SK-N-SH (cell line): ENCODE data around the gene KCNV2. TPM values are rescaled to one million over a fixed set of nuclear protein-coding genes. Genes with fewer than 3 reads are reported as not detected.

Source experiments
- CTCF ChIA-PET: fragments of 300-600, 350-600 bp; formaldehyde crosslinking; extraction: SDS; loops from one replicate; lab custom pipeline; 2021; lab: Yijun Ruan, JAX
- POLR2A ChIA-PET: fragments of 350-600 bp; sonication (Branson Sonifier 250); formaldehyde crosslinking; extraction: SDS; loops from one replicate; lab custom pipeline; 2020; ENCODE audit warnings: antibody characterized with exemption, inconsistent platforms; lab: Yijun Ruan, JAX
- DNase-seq: peaks from one replicate; pipeline ENCODE4 v3.0.0; 2012
- H2AFZ ChIP-seq: fragments of 200-600 bp; sonication (generic); 2 replicates; pipeline ENCODE4 v1.8.1; 2016; ENCODE audit warnings: antibody characterized with exemption, mild to moderate bottlenecking, low read depth
- H3F3A ChIP-seq: fragments of 200-600 bp; sonication (generic); replicated peaks from 2 replicates; pipeline ENCODE3; 2016; ENCODE audit warnings: antibody characterized with exemption, mild to moderate bottlenecking; ENCODE audit not compliant: insufficient read depth
- H3K27ac ChIP-seq, 2 experiments: fragments of 200-500 bp in 1 of 2; fragments of 200-600 bp in 1 of 2; sonication (Bioruptor generic) in 1 of 2; sonication (generic), shearing (Covaris generic) in 1 of 2; 2 replicates each; pipeline versions ENCODE4 v1.5.1 to v1.6.1; 2014 to 2016; ENCODE audit warnings: low read depth in 2 of 2, inconsistent platforms in 1 of 2, low read length in 1 of 2, mild to moderate bottlenecking in 1 of 2, mixed read lengths in 1 of 2
- H3K27me3 ChIP-seq: fragments of 200-600 bp; sonication (generic), shearing (Covaris generic); 2 replicates; pipeline ENCODE4 v1.6.1; 2016; ENCODE audit warnings: mixed run types; ENCODE audit not compliant: insufficient read depth
- H3K36me3 ChIP-seq, 2 experiments: fragments of 200-500 bp in 1 of 2; fragments of 200-600 bp in 1 of 2; sonication (Bioruptor generic) in 1 of 2; sonication (generic) in 1 of 2; replicated peaks in 1 of 2; 2 replicates each; pipeline versions ENCODE3 to v1.5.1; 2014 to 2016; ENCODE audit warnings: low read length in 1 of 2, mild to moderate bottlenecking in 1 of 2; ENCODE audit not compliant: insufficient read depth in 2 of 2, control insufficient read depth in 1 of 2
- H3K4me1 ChIP-seq, 2 experiments: fragments of 200-500 bp in 1 of 2; fragments of 200-600 bp in 1 of 2; sonication (Bioruptor generic) in 1 of 2; sonication (generic), shearing (Covaris generic) in 1 of 2; 2 replicates each; pipeline versions ENCODE4 v1.5.1 to v1.6.1; 2014 to 2016; ENCODE audit warnings: low read depth in 1 of 2, low read length in 1 of 2, mixed run types in 1 of 2; ENCODE audit not compliant: insufficient read depth in 2 of 2, control insufficient read depth in 1 of 2
- H3K4me2 ChIP-seq: fragments of 200-600 bp; sonication (generic), shearing (Covaris generic); 2 replicates; pipeline ENCODE4 v1.6.1; 2017; ENCODE audit warnings: mixed run types
- H3K4me3 ChIP-seq, 2 experiments: fragments of 200-500 bp in 1 of 2; fragments of 200-600 bp in 1 of 2; sonication (Bioruptor generic) in 1 of 2; sonication (generic), shearing (Covaris generic) in 1 of 2; 2 replicates each; pipeline versions ENCODE4 v1.5.1 to v1.8.1; 2014 to 2016; ENCODE audit warnings: low read depth in 2 of 2, inconsistent platforms in 1 of 2, low read length in 1 of 2, mild to moderate bottlenecking in 1 of 2, mixed read lengths in 1 of 2, moderate library complexity in 1 of 2
- H3K79me2 ChIP-seq: fragments of 200-600 bp; sonication (generic); 2 replicates; pipeline ENCODE4 v1.8.1; 2017; ENCODE audit warnings: mild to moderate bottlenecking; ENCODE audit not compliant: insufficient read depth
- H3K9ac ChIP-seq: fragments of 200-600 bp; sonication (generic); 2 replicates; pipeline ENCODE4 v1.6.1; 2017; ENCODE audit warnings: mixed run types
- H3K9me2 ChIP-seq: fragments of 200-600 bp; sonication (generic); 2 replicates; pipeline ENCODE4 v1.6.1; 2017; ENCODE audit warnings: mixed run types
- H3K9me3 ChIP-seq: fragments of 200-600 bp; sonication (generic); 2 replicates; pipeline ENCODE4 v1.6.1; 2017; ENCODE audit warnings: mixed run types, mild to moderate bottlenecking, moderate library complexity
- H4K20me1 ChIP-seq: fragments of 200-600 bp; sonication (generic); 2 replicates; pipeline ENCODE4 v1.6.1; 2017; ENCODE audit warnings: mild to moderate bottlenecking, mixed run types; ENCODE audit not compliant: insufficient read depth
- CHD2 ChIP-seq: fragments of 150-350 bp; IDR thresholded peaks from 2 replicates; pipeline ENCODE4 v1.6.1; 2018; ENCODE audit warnings: low read length; ENCODE audit not compliant: partially characterized antibody
- CTCF ChIP-seq: fragments of 200-600 bp; sonication (generic); IDR thresholded peaks from 2 replicates; pipeline ENCODE4 v1.6.1; 2017; ENCODE audit warnings: antibody characterized with exemption, mild to moderate bottlenecking, moderate library complexity
- EZH2phosphoT487 ChIP-seq: fragments of 200-600 bp; sonication (generic); IDR thresholded peaks from 2 replicates; pipeline ENCODE4 v1.6.1; 2017; ENCODE audit warnings: low read depth, mixed run types, mild to moderate bottlenecking, antibody characterized with exemption, moderate library complexity, borderline replicate concordance
- FOSL2 ChIP-seq: IDR thresholded peaks from 2 replicates; pipeline ENCODE4 v1.4.0; 2012; ENCODE audit warnings: low read depth, mild to moderate bottlenecking, moderate library complexity, borderline replicate concordance
- FOXJ3 ChIP-seq: sonication (generic); formaldehyde crosslinking; IDR thresholded peaks from 2 replicates; pipeline ENCODE4 v1.5.1; 2020; ENCODE audit warnings: mild to moderate bottlenecking, missing genetic modification reagents
- FOXM1 ChIP-seq: IDR thresholded peaks from 2 replicates; pipeline ENCODE4 v1.4.0; 2012; ENCODE audit warnings: low read depth, mild to moderate bottlenecking
- GATA2 ChIP-seq: sonication (generic); formaldehyde crosslinking; IDR thresholded peaks from 2 replicates; pipeline ENCODE4 v1.5.0; 2020; ENCODE audit warnings: mild to moderate bottlenecking, missing genetic modification reagents
- IRF3 ChIP-seq: fragments of 150-350 bp; IDR thresholded peaks from 2 replicates; pipeline ENCODE4 v1.6.1; 2016; ENCODE audit warnings: mild to moderate bottlenecking, low read depth, low read length
- JUND ChIP-seq: IDR thresholded peaks from 2 replicates; pipeline ENCODE4 v1.4.0; 2012
- MAX ChIP-seq: IDR thresholded peaks from 2 replicates; pipeline ENCODE4 v1.4.0; 2012; ENCODE audit warnings: low read depth
- MEF2A ChIP-seq: IDR thresholded peaks from 2 replicates; pipeline ENCODE4 v1.4.0; 2012; ENCODE audit warnings: low read depth, borderline replicate concordance
- MXI1 ChIP-seq: IDR thresholded peaks from 2 replicates; pipeline ENCODE4 v1.6.1; 2012; ENCODE audit warnings: mild to moderate bottlenecking, low read depth, low read length, improper control_type of control experiment
- NFIC ChIP-seq: IDR thresholded peaks from 2 replicates; pipeline ENCODE4 v1.4.0; 2012; ENCODE audit warnings: borderline replicate concordance
- PBX3 ChIP-seq: IDR thresholded peaks from 2 replicates; pipeline ENCODE4; 2012
- POLR2AphosphoS5 ChIP-seq: IDR thresholded peaks from 2 replicates; pipeline ENCODE4 v1.6.1; 2012; ENCODE audit warnings: low read depth, low read length
- RAD21 ChIP-seq: IDR thresholded peaks from 2 replicates; pipeline ENCODE4 v1.6.1; 2012; ENCODE audit warnings: mild to moderate bottlenecking, low read length
- RCOR1 ChIP-seq: fragments of 150-350 bp; IDR thresholded peaks from 2 replicates; pipeline ENCODE4 v1.6.1; 2017; ENCODE audit warnings: antibody characterized with exemption, low read length
- RFX5 ChIP-seq: IDR thresholded peaks from 2 replicates; pipeline ENCODE4 v1.6.1; 2012; ENCODE audit warnings: mild to moderate bottlenecking, improper control_type of control experiment, low read length
- SIN3A ChIP-seq: IDR thresholded peaks from 2 replicates; pipeline ENCODE4 v1.6.1; 2012; ENCODE audit warnings: low read depth, mild to moderate bottlenecking, low read length, moderate library complexity, borderline replicate concordance
- SMC3 ChIP-seq: IDR thresholded peaks from 2 replicates; pipeline ENCODE4 v1.6.1; 2012; ENCODE audit warnings: low read depth, low read length, improper control_type of control experiment
- TAF1 ChIP-seq: IDR thresholded peaks from 2 replicates; pipeline ENCODE4 v1.6.1; 2012; ENCODE audit warnings: low read depth, mild to moderate bottlenecking, low read length, moderate library complexity, borderline replicate concordance
- TCF12 ChIP-seq: IDR thresholded peaks from 2 replicates; pipeline ENCODE4 v1.4.0; 2012
- YY1 ChIP-seq: IDR thresholded peaks from 2 replicates; pipeline ENCODE4 v1.4.0; 2012; ENCODE audit warnings: low read depth, mild to moderate bottlenecking
- WGBS: methylation state at CpG from one replicate; pipeline ENCODE4 v1.1.6; 2017; ENCODE audit warnings: low lambda C conversion rate; 5-methylcytosine and 5-hydroxymethylcytosine counted together
- polyA plus RNA-seq, 3 experiments: library from polyadenylated mRNA; depleted of rRNA; stranded (reverse); fragments of >200 nt; gene quantifications; 2 replicates each; pipeline ENCODE4 v1.2.3, GENCODE V29; 2012

Gene KCNV2
- polyA plus RNA-seq, 1 of the 3 experiments (the other 2 are of a cell fraction), result not detected

GRCh38 chr9:2675834-2676233 is 41.5 kb upstream of the KCNV2 start:
- no peak overlapping the region for H3K4me2 ChIP-seq
- CTCF ChIA-PET, result interaction anchor here (1.0 kb wide), 1 partner anchor 543 kb away, joined by 3 read pairs; no protein-coding TSS in a partner anchor
- TF ChIP-seq MAX (no peak), RFX5 (no peak), POLR2AphosphoS5 (no peak), SIN3A (no peak), FOXM1 (no peak), TAF1 (no peak), GATA2 (CRISPR knock-in tag) (no peak), IRF3 (no peak), YY1 (no peak), CHD2 (no peak), CTCF (no peak), TCF12 (no peak), FOSL2 (no peak), RAD21 (no peak), EZH2phosphoT487 (no peak), FOXJ3 (CRISPR knock-in tag) (no peak), MEF2A (no peak)
- H4K20me1 ChIP-seq, result no peaks in the 10 kb centered on the region
- no peaks in the 10 kb centered on the region for H3K79me2 ChIP-seq
- no peaks in the 10 kb centered on the region for H3F3A ChIP-seq
- H2AFZ ChIP-seq, result no peak overlapping the region
- POLR2A ChIA-PET, result no interaction called here
- H3K27me3 ChIP-seq, result no peaks in the 10 kb centered on the region
- no peak overlapping the region for H3K4me3 ChIP-seq
- DNase-seq, result no peak
- no peaks in the 10 kb centered on the region for H3K9me2 ChIP-seq
- no peak overlapping the region for H3K27ac ChIP-seq
- H3K9ac ChIP-seq, result no peak overlapping the region
- H3K9me3 ChIP-seq, result no peaks in the 10 kb centered on the region
- H3K36me3 ChIP-seq, result no peaks in the 10 kb centered on the region
- 100% methylated on average over 1 of the region's 1 CpG for WGBS
- no peaks in the 10 kb centered on the region; a peak in 1 of 4 replicates for H3K4me1 ChIP-seq

GRCh38 chr9:2676466-2676865 is 40.8 kb upstream of the KCNV2 start:
- WGBS, result 68% methylated on average over 4 of the region's 4 CpGs
- CTCF ChIA-PET, result no interaction called here
- Histone ChIP-seq H3K4me3 (no peak overlapping the region), H3K9me2 (no peaks in the 10 kb centered on the region), H2AFZ (no peak overlapping the region), H3K4me2 (no peak overlapping the region), H3K27ac (no peak overlapping the region), H3K4me1 (no peaks in the 10 kb centered on the region; a peak in 1 of 4 replicates), H3K9ac (no peak overlapping the region), H3K27me3 (no peaks in the 10 kb centered on the region), H3K9me3 (no peaks in the 10 kb centered on the region), H4K20me1 (no peaks in the 10 kb centered on the region), H3K36me3 (no peaks in the 10 kb centered on the region), H3K79me2 (no peaks in the 10 kb centered on the region), H3F3A (no peaks in the 10 kb centered on the region)
- POLR2A ChIA-PET, result no interaction called here
- DNase-seq, result no peak
- no peak for TF ChIP-seq RFX5
- no peak for TF ChIP-seq FOSL2
- TF ChIP-seq SMC3, result no peak
- TF ChIP-seq MAX, result no peak
- no peak for TF ChIP-seq IRF3
- TF ChIP-seq TCF12, result no peak
- TF ChIP-seq POLR2AphosphoS5, result no peak
- TF ChIP-seq MXI1, result no peak
- TF ChIP-seq JUND, result no peak
- TF ChIP-seq RCOR1, result no peak
- TF ChIP-seq NFIC, result no peak
- no peak for TF ChIP-seq FOXM1
- no peak for TF ChIP-seq PBX3
